DOHH2 (cell line): ENCODE measurements around the gene NLGN3.

Experiments
- EZH2phosphoT487 ChIP-seq: fragments of 200-600 bp; sonication (generic); IDR thresholded peaks from 2 replicates; pipeline ENCODE4 v1.6.1; 2017; ENCODE audit warnings: borderline replicate concordance, mild to moderate bottlenecking, antibody characterized with exemption, low read length, moderate library complexity, mixed read lengths
- TF ChIP-seq, protein P1 (sequence below): fragments of 200-600 bp; sonication (generic); IDR thresholded peaks from one replicate; pipeline ENCODE4 v1.5.1; 2014; ENCODE audit warnings: antibody characterized with exemption, mild to moderate bottlenecking, low read depth, low read length; ENCODE audit not compliant: poor library complexity, severe bottlenecking

DNA sequence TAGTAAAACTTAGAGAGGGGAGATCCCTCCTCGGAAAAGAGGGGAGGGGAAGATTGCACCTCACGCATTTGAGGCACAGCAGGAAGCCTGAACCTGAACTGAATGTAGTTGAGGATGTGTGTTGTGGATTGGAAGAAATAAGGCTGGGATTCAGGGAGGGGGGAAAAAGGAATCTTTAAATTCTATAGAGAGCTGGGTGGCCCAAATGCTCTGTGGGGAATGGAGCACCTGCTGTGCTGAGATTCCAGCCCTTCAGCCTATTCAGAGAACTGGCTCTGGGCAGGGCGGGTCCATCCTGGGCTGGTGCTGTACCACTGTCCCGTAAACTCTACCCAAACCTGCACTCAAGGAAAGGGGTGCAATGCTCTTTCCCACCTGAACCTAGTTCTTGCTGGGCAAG is 44.9 kb upstream of the NLGN3 start:
- TF ChIP-seq, protein P1, sequence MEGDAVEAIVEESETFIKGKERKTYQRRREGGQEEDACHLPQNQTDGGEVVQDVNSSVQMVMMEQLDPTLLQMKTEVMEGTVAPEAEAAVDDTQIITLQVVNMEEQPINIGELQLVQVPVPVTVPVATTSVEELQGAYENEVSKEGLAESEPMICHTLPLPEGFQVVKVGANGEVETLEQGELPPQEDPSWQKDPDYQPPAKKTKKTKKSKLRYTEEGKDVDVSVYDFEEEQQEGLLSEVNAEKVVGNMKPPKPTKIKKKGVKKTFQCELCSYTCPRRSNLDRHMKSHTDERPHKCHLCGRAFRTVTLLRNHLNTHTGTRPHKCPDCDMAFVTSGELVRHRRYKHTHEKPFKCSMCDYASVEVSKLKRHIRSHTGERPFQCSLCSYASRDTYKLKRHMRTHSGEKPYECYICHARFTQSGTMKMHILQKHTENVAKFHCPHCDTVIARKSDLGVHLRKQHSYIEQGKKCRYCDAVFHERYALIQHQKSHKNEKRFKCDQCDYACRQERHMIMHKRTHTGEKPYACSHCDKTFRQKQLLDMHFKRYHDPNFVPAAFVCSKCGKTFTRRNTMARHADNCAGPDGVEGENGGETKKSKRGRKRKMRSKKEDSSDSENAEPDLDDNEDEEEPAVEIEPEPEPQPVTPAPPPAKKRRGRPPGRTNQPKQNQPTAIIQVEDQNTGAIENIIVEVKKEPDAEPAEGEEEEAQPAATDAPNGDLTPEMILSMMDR, result no peak
- no peak for TF ChIP-seq EZH2phosphoT487
